ENCODE results near the gene RNASE7.
"Not testable (repeated sequence)": the region's sequence is repeated elsewhere in the genome, so short reads cannot be mapped to it uniquely, and the experiment has no call there.

The RNASE7 gene, protein sequence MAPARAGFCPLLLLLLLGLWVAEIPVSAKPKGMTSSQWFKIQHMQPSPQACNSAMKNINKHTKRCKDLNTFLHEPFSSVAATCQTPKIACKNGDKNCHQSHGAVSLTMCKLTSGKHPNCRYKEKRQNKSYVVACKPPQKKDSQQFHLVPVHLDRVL

DNA sequence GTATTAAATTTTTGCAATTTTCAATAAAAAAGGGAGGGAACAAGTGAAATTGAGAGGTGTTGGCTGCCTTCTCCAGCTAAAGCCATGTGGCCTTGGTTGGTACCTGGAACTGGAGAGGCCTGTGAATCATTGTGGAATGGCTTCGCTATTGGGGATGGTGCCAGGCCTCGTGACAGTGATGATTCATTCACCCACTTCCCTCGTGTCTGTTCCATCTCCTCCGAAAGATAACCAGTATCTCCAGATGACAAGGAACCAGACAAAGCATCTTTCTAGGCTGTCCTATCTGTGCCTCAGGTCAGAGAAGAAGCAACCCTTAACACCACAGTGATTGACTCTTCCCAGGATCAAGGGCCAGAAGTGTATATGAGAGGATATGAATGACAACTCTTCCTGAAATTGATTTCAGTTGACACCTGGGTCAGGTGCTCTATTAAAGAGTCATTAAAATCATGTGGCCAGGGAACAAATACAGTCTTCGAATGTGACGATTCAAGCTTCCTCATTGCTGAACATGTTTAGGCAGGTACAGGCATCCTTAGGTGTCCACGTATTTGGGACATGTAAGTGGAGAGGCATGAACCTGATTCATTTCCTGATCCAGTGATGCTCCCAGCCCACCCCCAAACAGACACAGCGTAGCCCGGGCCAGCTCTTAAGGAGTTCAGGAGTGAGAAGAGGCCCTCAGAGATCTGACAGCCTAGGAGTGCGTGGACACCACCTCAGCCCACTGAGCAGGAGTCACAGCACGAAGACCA, at the start of gene RNASE7:
Gene RNASE7 (plus strand): TSS at position 687 of the 758 bp plus-strand sequence. CDS start 631 bp downstream, outside the sequence.
- DNase-seq (ENCODE audit: low spot score), result no peak

DNA sequence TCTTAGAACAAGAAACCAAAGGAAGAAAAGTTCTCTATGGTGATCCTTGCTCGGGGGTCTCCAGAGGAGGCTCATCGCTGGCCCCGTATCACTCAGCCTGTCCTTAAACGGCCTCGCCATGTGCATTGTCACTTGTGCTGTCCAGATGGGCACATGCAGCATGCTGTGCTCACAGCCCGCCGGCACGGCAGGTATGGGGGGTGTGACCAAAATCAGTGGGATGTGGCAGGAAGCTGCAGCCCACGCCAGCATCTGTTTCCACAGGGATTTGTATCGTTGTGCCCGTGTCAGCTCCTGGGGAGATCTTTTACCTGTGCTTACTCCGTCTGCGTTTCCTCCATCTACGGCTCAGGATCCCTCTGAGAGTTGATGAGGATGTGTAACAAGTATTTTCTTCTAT, 45.6 kb upstream of the RNASE7 start:
- DNase-seq (ENCODE audit: low spot score), result no peak

DNA sequence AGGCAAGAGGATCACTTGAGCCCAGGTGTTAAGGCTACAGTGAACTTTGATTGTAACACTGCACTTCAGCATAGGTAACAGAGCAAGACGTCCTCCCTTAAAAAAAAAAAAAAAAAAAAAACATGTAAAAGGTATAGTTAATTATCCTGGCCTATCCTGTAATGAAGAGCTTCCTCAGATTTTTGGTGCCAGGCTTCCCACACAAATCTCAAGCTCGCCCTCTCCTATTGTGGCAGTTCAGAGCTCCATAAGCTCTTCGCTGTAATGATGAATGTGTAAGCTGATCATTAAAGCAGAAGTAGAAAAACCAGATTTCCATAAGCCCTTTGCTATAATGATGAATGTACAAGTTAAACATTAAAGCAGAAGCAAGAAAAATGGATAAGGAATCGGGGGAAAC, 45.0 kb upstream of the RNASE7 start:
- DNase-seq (ENCODE audit: low spot score), result no peak

DNA sequence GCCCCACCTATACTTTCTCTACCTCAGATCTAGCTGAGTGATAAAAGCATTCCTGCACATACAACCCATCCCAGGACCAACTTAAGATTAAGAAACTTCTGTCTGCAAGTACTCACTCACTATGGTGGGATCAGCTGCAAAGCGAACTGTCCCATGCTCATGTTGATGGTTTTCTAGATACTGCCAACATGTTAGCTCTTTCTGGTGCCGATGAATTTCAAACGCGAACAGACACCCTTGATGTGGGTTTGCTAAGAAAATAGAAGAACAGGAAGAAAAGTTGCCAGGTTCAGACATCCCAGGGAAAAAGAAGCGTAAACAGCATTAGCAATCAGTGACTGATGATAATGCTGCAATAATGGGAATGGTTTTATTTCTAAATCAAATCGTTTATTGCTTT, 44.6 kb upstream of the RNASE7 start:
- no peak for DNase-seq (ENCODE audit: low spot score)

DNA sequence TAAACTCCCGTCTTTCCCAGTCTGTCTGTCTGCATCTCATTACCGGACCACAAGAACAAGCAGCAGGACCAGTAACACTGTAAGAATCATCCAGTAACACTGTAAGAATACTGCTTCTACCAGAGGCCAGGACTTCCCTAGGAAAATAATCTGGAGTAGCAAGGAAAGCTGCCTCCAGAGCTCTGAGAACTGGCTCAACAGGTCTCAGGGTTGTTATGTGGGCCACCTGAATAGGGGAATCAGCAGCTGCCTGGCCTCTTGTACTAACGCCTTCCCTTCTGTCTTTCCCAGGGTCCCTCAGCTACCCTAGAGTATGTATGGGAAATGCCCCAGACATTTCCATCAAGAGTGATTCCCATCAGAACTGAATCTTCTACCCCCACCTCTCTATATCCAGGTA, 44.0 kb upstream of the RNASE7 start:
- no peak for DNase-seq (ENCODE audit: low spot score)

DNA sequence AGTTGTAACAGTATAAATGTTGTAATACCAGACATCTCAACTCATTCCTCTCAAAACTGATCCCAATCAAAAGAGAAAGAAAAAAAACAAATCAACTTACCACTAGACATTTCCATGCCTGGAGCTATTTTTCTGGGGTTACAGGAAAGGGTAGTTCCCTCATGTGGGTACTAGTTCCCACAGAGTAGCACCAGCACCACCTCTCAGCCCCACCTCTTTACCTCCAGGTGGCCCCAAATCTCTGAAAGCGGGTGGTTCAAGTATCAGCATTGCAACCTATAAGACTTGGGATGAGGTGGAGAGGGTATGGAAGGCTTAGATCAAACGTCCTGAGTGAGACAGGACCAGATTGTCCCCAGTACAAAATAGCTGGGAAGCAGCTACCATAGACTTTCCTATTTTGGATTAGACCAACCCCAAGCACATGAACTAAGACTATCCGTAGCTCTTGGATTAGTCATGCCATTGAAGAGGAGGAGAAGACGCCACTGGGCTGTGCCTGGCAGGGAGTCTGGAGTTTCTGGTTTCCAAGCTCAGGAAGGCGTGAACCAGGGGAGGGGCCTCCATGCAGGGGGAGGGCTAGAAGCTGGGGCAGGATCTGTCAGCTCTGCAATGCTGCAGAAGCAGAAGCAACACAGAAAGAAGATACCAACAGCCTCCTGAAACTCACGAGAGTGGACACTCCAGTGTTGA, 43.3 kb upstream of the RNASE7 start, which contains the start of gene SLC39A2:
Gene SLC39A2 (plus strand): TSS at position 620 of the 693 bp plus-strand sequence. CDS start 154 bp downstream, outside the sequence.
- DNase-seq (ENCODE audit: low spot score), result no peak

DNA sequence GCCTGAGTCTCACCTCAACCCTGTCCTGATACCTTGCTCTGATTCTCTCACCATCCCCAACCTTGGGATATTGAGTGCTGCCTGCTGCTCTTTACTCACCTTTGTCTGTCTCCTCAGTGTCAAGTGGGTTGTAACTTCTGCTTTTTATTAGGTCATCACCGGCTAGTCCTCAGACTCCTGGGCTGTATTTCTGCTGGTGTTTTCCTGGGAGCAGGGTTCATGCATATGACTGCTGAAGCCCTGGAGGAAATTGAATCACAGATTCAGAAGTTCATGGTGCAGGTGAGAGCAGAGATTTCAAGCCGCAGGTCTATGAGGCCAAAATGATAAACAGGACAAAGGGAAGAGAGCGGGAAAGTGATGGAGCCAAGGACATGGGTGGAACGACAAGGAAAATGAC, 42.6 kb upstream of the RNASE7 start:
- no peak for DNase-seq (ENCODE audit: low spot score)

DNA sequence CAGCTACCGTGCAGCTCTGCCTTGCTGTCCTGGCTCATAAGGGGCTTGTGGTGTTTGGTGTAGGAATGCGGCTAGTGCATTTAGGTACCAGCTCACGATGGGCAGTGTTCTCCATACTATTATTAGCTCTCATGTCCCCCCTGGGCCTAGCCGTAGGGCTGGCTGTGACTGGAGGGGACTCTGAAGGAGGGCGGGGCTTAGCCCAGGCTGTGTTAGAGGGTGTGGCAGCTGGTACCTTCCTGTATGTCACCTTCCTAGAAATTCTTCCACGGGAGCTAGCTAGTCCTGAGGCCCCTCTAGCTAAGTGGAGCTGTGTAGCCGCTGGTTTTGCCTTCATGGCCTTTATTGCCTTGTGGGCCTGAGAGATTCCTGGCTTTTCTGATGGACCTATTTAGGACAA, 40.9 kb upstream of the RNASE7 start:
- DNase-seq (ENCODE audit: low spot score), result no peak

DNA sequence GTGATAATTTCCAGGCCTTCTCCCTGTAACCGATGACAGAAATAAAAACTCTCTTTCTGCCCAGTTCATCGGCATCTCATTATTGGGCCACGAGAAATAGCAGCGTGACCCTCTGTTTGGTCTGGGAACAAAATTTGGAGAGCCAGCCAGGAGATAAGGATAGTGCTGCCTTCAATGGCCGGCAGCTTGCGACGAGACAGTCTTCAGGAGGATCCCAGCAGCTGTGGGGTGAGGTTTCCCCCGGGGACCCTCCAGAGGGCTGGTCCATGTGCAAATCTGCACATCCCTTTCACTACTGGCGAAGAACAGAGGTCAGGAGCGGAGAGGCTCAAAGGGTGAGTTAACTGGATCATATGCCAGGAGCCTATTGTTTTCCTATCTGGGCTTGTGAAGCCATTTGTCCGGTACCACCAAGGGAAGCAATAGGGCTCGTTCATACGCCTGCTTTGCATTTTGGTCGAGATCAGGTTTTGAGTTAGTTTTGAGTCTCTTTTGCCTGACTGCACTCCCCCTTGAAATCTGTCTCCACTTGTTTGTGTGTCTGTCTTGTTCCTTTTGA, 38.3 kb upstream of the RNASE7 start:
- DNase-seq (ENCODE audit: low spot score), result no peak

DNA sequence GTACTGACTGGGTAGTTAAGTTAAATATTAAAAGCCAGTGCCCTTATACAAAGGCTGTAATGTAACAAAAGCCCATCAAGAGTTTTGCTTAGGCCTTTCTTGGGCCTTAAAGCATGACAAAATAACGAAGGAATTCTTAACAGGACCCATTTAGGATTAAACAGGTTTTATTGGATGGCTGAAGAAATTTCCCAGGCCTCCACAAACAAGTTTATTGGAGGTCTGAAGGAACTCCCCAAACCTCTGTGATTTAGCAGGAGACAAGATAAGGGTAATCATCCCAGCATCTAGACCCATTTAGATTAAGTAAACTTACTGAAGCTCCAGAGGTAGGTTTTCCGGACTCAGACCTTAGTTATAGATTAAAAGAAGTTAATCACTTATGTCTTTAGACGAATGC, 32.4 kb upstream of the RNASE7 start:
- not testable (repeated sequence) for DNase-seq (ENCODE audit: low spot score)

DNA sequence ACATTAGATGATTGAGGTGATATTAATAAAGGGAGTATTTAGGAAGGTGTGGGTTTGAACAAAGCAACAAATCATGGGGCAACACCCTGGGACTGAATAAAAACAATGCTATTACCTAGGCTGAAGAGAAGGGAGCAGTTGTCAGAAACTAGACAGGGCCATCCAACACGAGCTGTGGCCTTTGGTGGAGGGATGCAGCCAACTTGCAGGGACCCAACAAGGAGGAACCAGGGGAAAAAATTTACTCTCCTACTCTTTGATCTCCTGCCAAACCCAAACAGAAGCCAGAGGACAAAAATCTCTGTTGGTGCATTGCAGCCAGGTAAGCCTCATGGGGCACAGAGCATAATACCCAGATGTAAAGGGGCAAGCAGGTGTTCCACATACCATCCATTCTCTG, 31.0 kb upstream of the RNASE7 start:
- no peak for DNase-seq (ENCODE audit: low spot score)

DNA sequence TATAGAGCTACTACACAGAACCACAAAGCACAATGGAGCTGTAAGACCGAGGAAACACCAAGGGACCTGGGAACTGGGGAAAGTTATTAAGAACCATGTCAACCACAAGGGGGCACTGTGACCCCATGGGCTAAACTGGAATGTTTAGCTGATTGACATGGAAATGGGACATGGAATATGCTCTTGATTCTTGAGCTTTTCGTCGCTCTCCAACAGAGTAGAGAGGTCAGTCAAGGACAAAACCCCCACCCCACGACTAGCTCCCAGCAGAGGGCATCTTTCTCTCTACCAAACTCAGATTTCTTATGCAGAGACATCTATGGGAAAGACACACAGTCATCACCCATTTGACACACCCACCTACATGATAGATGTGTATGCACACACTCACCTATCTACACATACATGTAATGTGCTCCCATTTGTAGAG, 27.4 kb upstream of the RNASE7 start:
- peak; percentile 76 for DNase-seq (ENCODE audit: low spot score)

DNA sequence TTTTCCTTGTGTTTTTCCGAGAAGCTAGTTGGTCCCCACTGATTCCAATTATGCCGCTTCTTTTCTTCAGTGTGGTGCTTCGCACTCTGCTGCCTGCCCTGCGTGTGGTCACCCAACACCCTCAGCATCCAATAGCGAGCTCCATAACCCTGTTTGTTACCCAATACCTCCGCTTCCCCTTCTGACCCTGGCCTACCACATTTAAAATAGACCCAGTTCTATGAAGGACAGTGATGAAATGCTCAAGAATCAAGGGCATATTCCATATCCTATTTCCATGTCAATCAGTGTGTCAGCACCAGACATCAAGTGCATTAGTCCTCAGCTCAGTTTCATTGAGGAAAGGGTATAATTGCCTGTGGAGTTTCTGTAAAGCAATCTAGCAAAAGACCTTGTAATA, 26.9 kb upstream of the RNASE7 start:
- no peak for DNase-seq (ENCODE audit: low spot score)

DNA sequence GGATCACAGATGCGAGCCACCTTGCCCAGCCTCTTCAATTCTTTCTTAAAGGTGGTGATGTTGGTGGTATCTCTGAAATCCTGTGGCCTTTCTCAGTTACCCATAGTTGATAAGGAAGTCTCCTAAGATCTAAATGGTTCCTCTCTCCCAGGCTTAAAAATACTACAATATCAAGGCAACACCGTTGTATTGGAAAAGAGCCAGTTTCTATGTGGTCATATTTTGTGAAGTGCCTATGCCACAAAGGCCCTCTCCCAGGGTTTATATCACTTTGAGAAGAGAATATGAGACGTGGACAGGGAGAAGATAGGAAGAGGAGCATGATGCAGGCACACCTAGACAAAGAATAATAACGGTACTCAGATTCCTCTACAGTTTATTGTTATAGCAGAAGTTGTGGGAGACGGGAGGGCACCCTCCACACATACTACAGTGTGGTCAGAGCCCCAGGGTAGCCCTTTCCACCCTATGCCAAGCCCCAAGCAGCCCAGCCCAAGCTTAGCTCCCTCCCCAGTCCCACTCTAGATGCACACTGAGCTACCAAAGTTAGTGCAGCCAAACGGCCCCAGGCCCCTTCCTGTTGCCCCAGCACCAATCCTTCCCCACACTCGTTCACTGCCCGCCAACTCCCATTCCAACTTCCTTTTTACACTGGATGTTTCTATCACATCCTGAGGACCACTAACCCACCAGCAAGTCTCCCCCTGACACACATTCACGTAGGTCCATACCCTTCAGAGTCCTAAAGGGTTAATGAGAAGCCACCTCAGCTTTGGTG, 25.6 kb upstream of the RNASE7 start:
- DNase-seq (ENCODE audit: low spot score), result no peak

DNA sequence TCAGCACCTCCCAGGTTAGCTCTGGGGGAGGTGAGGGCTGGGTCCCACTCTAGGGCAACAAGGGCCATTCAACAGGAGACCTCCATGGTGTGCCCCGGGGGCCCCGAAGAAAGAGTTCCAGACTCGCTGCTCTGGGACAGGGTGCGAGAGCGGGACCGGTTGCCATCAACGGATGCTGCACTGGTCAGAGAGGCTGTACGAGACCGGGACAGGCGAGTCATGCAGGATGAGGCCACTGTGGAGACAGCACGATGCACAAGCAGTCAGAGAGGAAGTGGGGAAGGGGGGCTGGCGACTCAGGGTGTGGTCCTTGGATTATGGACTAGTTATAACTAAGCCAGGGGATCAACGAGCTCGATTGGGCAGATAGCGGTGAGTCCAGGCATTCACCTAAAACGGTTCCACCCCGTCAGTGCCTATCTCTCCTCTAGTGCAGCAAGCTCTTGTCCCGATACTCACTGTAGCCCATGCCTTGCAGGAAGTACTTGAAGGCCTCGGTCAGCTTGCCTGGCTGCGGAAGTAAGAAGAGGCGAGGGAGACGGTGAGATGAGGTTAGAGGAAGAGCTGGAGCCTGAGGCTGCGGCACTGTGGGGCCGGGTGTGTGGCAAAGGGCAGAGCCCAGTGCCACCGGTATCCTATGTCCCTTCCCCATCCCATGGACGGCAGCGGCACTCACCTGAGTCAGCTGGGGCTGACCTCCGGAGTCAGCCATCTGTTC, 24.5 kb upstream of the RNASE7 start:
- DNase-seq (ENCODE audit: low spot score), result no peak

DNA sequence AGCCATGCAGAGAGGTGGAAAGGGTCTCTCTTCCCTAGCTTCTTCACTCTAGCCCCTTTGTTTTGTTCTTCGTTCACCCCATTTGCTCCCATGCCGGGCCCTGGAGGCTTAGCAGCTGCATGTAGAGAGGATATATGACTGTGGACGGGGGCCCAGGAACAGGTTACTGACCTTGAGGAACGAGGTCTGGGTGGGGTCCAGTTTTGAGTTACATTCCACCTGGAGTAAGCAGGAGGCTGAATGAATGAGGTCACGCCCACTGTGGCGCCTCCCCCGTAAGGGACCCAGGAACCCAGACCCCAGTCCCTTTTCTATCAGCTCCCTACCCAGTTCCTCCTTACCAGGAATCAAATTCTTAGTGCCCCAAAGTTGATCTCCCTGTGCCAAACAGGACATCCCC, 23.9 kb upstream of the RNASE7 start:
- DNase-seq (ENCODE audit: low spot score), result no peak

DNA sequence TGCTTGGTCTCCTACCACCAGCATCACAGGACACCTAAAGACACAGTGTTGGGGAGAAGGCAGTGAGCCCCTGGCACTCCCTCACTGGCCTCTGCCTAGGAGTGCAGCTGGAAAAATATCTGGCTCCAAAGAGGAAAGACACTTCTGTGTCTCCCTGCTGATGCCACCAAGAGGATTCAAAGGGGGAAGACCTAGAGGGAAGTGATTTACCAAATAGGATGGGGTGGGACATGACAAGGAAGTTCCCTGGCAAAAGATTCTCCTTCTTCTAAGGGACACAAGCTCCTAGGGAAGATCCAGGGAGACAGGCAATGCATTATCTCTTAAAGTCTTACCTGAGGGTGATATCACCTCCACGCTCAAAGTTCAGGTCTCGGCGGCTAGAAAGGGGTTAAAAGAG, 23.4 kb upstream of the RNASE7 start:
- no peak for DNase-seq (ENCODE audit: low spot score)

DNA sequence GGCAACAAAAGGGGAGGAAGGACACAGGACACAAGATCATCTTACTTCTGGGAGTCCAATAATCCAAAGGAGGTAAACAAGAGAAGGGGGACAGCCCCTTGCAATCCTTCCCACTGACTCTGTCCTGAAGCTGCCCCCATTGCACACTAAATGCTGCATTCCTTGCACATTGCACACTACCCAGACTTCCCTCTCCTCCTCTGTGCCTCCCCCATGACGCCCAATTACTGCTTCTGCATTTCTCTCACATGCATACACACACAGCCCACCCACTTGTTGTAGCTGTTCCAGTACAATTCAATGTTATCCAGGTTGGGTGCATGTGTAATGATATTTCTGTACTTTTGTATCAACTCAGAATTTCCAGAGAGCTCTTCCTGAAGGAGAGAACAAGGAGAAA, 22.8 kb upstream of the RNASE7 start:
- DNase-seq (ENCODE audit: low spot score), result no peak

DNA sequence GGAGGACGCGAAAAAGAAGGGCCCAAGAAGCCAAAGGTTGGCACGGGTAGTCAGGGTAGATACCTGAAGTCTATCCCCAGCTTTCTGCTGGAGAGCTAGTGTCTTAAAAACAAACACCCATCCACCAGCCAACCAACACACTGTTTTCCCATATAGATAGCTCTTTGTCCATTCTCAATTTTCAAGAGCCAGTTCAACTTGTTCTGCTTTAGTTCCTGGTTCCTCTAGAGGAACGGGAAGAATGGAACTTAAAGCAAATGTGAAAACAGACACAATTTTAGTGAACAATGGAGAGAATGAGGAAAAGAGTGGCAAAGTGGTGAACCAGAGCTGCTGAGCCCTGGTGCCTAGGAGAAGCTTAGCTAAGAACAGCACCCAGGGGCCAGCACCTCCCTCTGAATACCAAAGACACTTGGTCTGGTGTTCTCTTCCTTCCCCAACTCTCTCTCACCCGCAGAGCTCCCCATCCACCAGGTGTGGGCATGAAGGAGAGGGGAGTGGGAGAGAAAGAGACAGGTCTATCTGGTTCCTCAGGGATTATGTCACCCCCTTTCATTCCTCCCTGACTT, 21.1 kb upstream of the RNASE7 start:
- no peak for DNase-seq (ENCODE audit: low spot score)

DNA sequence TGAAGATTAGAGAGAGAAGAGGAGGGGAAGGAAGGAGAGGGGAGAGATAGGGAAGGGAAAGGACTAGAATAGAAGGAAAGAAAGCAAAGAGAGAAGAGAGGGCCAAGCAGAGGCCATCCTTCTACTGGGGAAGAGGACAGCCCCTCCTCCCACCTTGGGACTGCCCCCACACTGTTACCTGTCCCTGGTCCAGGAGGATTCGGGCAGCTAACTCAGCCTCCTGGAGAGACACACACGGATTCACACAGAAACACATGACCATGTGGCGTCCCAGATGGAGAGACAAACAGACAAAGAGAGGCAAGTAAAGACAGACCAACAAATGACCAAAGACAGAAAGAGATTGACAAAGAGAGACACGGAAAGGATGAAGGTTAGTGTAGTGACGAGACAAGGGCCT, 19.5 kb upstream of the RNASE7 start:
- no peak for DNase-seq (ENCODE audit: low spot score)

DNA sequence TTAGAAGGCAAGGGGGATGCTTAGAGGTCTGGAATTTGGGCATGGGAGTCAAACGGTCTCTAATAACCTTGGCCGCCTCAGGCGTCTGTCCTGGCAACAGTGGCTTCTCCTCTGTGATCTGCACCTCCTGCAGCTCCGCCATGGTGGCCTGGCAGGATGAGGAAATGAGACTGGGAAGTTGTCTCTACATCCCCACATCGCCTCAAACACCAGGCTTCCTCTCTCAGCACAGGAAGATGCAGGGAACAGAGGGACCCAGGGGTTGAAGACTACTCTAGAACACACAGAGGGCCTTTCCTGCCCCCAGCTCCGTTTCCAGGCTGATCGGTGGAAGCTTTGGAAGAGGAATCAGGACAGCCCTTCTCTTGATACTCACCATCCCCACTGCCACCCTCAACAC, 19.0 kb upstream of the RNASE7 start:
- no peak for DNase-seq (ENCODE audit: low spot score)

Measured in HuH-7.5 (cell line).